Eye (tissue), 1 donor: ENCODE measurements around the gene TSEN54.
A peak's percentile ranks its signal among the peaks of the same experiment; 100 is the strongest.
"Not testable (repeated sequence)": the region's sequence is repeated elsewhere in the genome, so short reads cannot be mapped to it uniquely, and the experiment has no call there.

Experiments used
- DNase-seq: peaks from one replicate; pipeline ENCODE4 v3.0.0-alpha.2; 2015

The TSEN54 gene

DNA sequence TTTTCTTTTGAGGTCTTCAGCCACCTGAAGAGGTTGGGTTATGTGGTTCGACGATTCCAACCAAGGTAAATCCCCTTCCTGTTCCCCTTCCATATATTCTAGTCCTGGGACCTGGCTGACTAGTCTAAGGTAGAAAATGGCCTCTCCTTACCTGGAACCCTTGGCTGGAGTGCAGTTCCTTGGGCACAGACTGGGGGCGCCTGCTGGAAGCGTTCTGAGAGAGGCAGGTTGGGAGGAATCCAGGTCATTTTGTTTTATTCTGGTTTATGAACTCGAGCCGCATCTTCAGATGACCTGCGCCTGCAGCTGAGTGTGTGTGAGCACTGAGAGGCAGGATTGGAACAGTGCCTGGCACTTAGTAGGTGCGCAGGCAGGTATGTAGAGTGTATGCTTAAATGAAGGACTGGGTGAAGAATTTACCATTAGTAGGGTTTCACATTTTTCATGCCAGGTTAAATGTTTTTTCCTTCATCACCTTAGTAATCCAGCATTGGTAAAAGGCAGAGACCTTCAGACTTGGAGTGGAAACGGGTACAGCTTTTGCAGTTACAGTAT lies 2.7 kb downstream of the TSEN54 start:
- DNase-seq = no peak

DNA sequence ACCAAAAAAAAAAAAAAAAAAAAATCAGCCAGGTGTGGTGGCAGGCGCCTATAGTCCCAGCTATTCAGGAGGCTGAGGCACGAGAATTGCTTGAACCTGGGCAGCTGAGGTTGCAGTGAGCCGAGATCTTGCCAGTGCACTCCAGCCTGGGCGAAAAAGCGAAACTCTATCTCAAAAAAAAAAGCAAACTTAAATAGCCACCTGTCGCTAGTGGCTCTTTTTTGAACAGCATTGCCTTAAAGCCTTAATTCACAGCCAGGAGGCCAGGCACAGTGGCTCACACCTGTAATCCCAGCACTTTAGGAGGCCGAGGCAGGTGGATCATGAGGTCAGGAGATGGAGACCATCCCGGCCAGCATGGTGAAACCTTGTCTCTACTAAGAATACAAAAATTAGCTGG lies 4.1 kb downstream of the TSEN54 start:
- DNase-seq = not testable (repeated sequence)

DNA sequence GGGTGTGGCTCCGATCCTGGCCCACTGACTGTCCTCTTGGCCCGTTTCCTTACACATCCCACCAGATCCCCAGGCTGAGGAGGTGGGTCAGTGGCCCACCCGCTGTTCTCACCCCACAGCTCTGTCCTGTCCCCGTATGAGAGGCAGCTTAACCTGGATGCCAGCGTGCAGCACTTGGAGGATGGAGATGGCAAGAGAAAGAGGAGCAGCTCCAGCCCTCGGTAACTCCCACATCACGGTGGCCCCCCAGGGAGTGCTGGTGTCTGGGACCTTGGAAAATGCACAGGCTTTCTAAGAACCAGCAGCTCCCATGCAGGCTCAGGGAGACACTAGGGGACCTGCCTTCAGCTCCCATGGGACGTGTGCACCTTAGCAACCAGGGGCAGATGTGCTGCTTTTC lies 5.0 kb downstream of the TSEN54 start:
- no peak for DNase-seq

DNA sequence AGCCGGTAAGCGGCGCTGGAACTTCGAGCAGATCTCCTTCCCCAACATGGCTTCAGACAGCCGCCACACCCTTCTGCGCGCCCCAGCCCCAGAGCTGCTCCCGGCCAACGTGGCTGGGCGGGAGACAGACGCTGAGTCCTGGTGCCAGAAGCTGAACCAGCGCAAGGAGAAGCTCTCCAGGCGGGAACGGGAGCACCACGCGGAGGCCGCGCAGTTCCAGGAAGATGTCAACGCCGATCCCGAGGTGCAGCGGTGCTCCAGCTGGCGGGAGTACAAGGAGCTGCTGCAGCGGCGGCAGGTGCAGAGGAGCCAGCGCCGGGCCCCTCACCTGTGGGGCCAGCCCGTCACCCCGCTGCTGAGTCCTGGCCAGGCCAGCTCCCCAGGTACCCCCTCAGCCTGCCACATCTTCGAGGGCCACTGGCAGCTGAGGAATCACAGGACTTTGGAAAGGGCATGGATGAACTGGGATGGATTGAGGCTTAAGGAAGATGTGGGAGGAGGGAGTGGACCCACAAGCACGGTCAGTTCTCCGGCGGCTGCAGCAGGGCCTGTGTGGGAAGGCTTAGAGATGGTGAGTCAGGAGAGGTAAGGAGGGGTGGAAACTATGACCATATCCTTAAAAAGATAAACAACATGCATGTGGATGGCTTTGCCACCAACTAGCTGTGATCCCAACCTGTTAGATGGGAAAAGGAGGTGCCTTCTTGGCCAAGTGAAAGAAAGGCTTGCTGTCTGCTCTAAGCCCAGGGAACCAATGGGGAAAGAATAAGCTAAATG lies 5.8 kb downstream of the TSEN54 start:
- DNase-seq = no peak

DNA sequence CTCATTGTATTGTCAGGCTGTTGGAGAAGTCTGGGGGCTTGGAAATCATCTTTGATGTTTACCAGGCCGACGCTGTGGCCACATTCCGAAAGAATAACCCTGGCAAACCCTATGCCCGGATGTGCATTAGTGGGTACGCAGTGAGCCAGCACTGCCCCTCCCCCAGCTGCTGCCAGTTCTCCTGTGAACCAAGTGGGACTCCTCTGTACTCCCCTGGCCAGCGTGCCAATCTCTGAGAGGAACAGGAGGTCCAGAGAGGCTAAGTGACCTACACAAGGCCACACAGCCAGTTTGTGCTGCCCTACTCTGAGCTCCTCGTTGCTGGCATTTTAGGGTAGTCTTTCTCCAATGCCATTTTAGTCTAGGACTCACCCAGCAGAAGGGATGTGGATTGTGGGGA lies 7.3 kb downstream of the TSEN54 start:
- no peak for DNase-seq

DNA sequence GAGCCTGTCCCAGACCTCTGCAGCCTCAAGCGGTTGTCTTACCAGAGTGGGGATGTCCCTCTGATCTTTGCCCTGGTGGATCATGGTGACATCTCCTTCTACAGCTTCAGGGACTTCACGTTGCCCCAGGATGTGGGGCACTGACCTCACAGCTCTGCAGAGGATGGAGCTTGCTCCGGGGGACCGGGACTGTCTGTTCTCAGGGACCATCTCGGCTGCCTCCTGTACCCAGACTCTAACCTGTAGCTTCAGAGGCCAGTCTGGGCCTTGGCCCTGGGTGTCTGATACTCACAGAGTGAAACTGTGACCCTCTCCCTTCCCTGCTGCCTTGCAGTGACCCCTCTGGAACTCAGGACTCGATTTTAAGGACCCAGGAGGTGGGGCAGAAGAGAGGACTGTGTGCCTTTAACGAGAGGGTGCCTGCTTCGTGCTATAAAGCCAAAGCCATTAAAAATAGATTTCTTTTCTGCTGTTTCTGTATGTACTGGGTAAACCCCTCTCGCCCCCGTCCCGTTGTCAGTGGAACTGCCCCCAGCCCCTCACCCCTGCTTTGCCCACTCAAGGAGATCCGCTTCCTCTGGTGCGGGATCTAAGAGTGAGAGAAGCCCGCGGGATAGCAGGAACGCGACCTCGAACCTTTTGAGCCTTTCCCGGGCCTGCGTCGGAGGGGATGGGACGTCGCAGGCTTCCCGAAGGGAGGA lies 8.1 kb downstream of the TSEN54 start:
- DNase-seq = no peak

DNA sequence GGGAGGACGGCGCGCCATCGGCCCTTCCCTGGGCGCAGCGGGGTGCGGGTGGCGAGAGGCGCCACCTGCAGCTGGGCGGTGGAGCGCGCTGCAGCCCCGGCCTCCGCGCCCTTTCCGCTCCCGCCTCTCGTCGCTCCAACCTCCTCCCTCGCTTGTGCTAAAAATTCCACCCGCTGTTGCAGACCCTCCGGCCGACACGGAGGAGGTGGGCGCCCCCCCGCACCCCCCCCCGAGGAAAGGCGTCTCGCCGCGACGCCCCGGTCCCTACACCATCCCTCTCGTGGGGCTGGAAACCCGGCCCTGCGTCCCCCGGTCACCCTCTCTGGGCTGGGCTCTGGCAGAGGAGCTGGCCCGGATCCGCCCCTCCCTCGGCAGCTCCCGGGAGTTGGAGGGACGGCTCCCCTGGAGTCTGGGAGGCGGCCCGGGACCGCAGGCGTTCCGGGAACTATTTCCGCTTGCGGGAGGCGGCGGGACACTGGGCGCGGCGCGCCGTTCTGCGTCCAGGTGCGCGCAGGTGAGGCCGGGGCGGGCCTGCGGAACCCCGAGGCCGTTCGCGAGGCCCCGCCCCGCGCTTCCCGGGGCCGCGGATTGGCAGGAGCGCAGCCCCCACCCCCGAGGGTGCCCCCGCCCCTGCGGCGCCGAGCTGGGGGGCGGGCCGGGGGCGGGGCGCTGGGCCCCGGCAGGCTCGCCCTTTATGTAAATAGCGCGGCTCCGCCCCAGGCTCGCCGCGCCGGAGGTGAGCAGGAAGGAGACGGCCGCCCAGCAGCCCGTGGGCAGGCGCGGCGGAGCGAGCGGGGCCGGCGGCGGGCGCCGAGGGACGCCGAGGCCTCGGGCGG lies 8.9 kb downstream of the TSEN54 start, which contains the start of gene LLGL2:
Gene LLGL2, plus strand, starts transcription at position 728 of the 836 bp plus-strand sequence. CDS start 17,730 bp downstream, outside the sequence.
- peak; percentile 82 for DNase-seq

DNA sequence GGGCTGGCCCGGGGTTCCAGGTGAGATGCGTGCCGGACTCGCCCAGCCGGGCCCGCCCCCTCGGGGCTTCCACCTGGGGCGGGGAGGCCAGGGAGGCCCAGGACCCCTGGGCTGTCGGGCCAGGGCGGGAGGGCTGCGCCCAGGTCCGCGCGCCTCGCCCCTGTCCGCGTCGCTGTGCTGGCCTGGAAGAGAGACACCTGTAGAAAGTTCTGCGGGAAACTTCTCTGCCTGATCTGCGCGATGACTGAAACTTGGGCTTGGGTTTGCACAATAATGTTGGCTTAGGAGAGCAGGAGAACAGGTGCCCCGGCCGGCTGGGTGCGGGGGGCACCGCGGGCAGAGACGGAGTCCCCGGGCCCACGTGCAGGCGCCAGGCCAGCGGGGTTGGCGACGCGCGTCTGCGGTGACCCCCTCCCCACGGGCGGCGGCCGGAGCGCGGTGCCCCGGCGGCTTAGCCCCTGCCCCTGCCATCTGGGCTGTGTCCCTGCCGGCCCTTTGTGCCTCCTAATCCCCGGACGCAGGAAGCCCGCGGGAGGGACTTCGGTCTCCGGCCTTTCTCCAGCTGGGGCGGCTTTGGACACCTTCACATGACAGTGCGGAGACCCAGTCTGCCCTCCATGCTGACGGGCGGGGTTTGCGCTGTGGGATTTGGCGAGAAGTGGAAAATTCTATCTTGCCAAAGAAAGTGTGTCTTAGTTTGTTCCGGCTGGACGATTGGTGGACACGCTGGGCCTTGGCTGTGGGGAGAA lies 9.7 kb downstream of the TSEN54 start:
- peak; percentile 41 for DNase-seq

DNA sequence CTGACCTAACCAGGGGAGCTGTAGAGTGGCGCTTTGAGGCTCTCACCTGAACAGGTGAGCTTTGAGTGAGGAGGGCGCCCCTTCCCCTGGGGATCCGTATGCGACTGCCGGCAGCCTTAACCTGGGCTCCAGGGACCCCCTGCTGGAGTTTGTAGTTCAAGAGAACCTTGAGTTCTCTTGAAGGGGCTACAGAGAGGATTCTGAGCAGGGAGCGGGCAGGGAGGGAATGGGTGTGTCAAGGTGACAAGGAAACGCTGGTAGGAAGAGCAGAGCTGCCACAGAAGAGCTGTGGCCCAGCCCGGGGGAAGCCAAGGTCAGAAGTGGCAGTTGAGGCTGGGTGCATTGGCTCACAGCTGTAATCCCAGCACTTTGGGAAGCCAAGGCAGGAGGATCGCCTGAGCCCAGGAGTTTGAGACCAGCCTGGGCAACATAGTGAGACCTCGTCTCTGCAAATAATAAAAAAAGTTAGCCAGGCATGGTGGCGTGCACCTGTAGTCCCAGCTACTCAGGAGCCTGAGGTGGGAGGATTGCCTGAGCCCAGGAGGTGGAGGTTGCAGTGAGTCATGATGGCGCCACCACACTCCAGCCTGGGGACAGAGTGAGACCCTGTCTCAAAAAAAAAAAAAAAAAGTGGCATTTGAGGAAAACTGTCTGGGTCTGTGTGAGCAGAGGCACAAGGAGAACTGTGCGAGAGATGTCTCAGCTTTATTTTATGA lies 10.4 kb downstream of the TSEN54 start:
- no peak for DNase-seq

DNA sequence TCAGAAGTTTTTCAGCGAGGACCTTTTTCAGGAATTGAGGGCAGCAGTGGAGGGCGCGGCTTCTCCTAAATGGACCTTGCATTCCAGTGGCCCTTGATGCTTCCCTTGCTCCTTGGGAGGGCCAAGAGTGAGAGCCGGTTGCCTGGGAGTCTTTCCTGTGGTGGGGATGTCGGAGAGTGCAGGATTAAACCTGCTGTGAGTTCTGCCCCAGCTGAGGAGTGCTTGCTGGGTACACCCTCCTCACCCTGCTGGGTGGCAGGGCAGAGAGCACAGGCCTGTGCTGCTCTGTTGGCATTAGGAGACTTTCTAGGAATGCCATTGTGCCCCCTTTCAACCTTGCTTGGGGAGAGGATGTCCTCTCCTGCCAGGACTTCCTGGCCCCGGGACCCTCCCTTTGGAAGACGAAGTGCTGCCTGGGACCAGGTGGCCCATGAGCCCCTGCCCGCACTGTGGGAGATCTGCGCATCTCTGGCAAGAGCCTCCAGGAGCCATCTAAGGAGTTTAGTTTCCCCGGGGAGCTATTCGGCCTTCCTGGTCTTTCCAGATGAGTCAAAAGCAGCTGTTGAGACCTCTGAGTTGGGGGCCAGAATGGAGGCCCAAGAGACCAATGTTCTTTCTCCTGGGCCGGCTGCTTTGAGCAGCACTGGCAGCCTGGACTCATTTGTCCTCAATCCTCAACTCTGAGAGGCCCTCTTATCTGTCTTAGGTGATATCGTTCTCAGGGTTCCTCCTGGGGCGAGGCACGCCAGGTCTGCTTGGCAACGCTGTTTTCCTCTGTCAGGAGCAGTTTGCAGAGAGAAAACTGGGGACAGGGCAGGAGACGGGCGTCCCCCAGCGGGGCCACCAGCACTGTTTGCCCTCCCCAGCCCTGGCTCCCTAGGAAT lies 14.8 kb downstream of the TSEN54 start:
- DNase-seq = no peak

DNA sequence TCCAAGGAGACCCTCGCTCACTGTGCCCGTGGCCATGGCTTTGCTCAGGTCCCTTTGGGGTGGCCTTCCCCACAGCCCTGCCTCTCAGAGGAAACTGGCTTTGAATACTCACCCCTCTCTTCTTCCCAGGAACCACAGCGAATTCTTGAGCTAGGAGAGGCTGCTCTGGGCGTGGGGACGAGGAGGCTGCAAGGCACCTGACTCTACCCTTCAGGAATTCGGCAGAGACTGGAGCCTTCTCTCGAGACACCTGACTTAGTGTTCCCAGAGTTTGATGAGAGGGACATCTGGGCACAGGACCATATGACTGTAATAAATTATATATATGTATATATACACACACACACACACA lies 15.4 kb downstream of the TSEN54 start:
- DNase-seq = no peak

DNA sequence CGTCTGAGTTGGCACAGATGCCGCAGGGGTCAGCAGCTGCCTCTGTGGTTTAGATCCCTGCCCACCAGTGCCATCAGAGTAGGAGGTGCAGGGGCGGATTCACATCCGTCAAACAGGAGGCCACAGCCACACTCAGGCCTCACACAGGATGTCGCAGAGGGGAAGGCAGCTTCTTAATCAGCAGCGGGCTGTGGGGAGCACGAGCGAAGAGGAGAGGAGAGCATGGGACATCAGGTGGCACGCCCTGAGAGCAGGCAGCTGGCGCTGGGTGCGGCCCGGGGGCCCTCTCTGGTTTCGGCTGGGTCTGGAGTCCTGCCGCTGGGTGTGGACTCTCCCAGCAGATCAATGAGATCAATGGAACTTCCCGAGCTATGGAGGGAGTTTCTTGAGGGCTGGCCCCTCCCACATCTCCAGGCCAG lies 18.8 kb downstream of the TSEN54 start:
- DNase-seq = peak; percentile 8

DNA sequence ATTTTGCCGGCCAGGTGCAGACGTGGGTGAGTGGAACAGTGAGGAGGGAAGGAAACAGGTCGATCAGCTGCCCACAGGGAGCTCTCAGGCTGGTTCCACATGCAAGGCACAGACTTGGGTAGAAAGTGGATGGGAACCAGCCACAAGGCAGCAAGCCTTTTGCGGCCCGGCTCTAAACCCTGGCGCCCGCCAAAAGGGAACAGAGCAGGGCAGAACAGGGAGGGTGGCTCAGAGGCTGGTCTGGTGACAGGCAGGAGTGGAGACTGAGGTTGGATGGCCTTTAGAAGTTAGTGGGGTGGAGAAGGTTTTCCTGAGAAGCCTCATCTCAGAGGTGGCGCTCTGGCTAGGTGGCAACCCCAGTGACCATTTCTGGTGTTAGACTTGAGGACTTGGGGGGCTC lies 19.5 kb downstream of the TSEN54 start:
- no peak for DNase-seq

DNA sequence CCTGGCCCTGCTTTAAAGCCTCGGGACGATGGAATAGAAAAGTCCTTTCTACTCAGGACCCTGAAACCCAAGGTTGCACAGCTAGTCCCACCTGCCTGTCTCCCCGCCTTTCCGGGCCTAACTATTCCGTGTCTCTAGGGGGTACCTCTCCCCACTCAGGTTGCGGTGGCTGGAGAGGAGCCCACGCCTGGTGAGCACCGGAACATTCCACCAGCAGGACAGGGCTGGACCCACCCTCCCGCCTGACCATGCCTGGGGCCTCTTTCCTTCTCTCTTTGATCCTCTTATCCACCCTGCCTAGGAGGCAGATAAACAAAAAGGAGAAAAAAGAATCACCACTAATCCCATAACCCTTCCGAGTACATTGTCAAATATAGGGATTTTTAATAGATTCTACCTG lies 20.0 kb downstream of the TSEN54 start:
- DNase-seq = no peak

DNA sequence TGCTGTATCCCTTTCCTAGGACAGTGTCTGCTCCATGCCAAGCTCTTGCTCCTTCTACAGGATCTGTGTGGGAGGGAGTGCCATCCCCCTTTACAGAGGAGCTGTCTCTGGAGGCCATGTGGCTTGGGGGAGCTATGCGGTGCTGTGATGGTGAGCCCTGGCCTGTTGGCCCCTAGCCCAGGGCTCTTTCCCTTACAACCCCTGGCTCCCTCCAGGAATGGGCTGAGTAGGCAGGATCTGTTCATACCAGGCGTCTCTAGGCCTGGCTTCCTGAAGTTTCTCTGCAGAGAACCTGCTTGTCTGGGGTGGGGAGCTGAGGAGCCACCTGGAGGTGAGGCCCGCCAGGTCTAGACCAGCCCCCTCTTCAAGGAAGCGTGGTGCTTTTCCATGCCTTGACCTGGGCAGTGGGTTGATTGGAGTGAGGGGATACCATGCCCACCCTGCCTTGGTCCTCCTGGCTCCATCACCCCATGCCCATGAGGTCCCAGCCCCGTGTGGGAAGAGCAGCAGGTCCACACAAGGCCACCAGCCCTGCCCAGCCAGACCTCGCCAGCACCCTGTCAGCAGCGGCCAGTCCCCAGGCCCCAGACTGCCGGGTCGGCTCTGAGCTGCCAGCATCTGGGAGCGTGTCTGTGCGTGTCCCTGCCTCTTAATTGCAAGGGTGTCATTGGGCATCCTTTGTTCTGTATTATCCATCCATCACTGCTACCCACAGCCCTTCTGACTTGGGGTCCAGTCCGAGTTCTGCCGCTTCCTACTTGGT lies 23.8 kb downstream of the TSEN54 start:
- no peak for DNase-seq

DNA sequence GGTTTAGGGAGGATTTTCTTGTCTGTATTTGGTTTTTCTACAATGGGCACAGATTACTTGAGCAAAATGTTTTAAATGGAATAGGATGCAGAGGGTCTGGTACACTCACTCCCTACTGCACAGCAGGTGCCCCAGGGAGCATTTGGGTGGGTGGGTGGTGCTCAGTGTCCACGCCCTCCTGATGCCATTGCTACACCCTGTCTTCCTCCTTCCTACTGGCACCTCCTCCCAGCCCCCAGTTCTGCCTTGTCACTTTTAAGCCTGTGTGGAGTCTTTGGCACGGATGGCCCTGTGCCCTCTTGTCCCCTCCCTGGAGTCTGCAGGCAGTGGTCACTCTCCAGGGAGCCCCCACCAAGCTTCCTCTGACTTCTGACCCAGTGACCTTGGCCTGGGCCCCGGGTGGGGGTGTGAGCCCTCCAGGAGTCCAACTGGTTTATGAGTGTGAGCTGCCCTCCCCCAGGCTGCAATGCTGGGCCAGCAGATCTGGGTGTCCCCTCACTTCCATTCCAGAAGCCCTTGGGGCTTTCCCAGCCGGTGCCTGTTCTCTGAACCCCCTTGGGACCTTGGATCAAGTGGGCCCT lies 24.7 kb downstream of the TSEN54 start:
- no peak for DNase-seq

DNA sequence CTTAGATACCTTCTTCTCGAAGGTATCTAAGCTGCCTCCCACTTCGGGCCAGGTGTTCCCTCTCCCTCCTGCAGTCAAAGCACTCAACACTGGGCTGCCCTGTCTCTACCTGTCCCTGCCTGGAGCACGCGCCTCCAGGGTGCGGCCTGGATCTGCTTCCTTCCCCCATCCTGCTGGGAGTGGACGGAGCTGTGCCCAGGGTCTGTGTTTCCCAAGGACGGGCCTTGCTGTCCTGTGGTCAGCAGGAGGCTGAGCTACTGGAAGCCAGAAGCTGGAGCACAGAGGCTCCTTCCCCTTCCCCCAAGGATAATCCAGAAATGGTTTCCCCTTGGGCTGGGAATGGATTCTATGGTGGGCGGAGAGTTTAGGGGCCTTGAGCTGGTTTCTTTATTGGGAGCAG lies 25.9 kb downstream of the TSEN54 start:
- DNase-seq = no peak

DNA sequence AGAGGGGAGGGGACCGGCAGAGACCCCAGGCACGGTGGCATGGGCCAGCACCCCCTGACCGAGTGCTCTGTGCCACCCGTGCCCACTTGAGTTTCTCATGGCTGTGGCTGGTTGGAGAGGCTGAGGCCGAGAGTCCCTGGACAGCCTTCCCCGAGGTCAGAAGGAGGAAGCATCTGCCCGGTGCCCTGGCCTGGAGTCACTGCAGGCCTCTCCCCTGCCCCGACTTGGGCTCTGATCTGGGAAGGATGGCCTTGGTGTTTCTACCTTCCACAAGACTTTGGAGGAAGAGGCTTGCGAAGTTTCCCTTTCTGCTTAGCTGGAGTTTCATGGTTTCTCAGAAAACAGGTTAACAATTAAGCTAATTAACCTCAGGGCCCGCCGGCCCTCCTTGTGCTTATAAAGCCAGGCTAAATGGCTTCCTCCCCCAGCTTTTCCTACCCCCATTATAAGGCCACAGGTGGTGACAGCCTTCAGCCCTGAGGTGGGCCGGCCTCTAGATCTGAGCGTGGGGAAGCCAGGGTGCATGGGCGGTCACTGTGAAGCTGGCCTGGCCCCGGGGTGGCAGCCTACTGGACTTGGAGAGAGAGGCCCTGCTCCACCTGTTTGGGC lies 26.5 kb downstream of the TSEN54 start:
- DNase-seq = no peak

DNA sequence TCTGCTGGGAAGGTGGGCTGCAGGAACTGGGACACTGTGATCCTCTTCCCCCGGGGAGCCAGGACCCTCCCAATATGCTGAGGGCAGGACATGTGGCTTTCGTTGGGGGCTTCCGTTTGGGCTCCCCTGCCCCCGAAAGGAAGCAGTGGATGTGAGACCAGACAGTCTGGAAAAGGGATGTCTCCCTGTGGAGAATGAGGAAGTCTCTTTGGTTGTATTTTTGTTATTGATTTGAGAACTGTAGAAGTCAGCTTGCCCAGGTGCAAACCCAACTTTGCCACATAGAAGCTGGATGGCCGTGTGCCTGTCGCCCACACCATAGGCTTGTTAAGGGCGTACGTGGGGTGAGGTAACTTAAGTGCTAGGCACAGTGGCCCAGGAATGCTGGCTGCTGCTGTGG lies 27.9 kb downstream of the TSEN54 start:
- no peak for DNase-seq
